CD14-positive monocyte (primary cell): Measurements from ENCODE around the gene IGFBP2. TPM values are rescaled to one million over a fixed set of nuclear protein-coding genes. Genes with fewer than 3 reads are reported as not detected.

Experiments
- DNase-seq, 3 donors: peaks; one replicate each; pipeline ENCODE4 v3.0.0-alpha.2; 2011 to 2022
- H2AFZ ChIP-seq: 2 replicates; pipeline ENCODE4 v1.6.0; 2012; ENCODE audit warnings: mild to moderate bottlenecking, low read depth, low read length, inconsistent platforms; ENCODE audit not compliant: insufficient read depth, poor library complexity, severe bottlenecking
- H3K27ac ChIP-seq, 2 donors: 1 replicate in 1 of 2; 2 replicates in 1 of 2; pipeline ENCODE4 v1.5.1; 2012 to 2013; ENCODE audit warnings: low read length in 2 of 2, control low read depth in 1 of 2, inconsistent platforms in 1 of 2, low read depth in 1 of 2, mild to moderate bottlenecking in 1 of 2
- H3K27me3 ChIP-seq, 2 donors: one replicate each; pipeline versions ENCODE4 v1.6.0 to v1.6.1; 2011 to 2013; ENCODE audit warnings: low read length in 2 of 2; ENCODE audit not compliant: control insufficient read depth in 2 of 2, insufficient read depth in 2 of 2
- H3K36me3 ChIP-seq, 2 donors: replicated peaks in 1 of 2; 1 replicate in 1 of 2; 2 replicates in 1 of 2; pipeline versions ENCODE4 v1.5.1 to v1.6.1; 2012 to 2013; ENCODE audit warnings: low read length in 2 of 2, control low read depth in 1 of 2, inconsistent platforms in 1 of 2, mild to moderate bottlenecking in 1 of 2; ENCODE audit not compliant: insufficient read depth in 2 of 2, control insufficient read depth in 1 of 2
- H3K4me1 ChIP-seq, 2 donors: 1 replicate in 1 of 2; 2 replicates in 1 of 2; pipeline versions ENCODE4 v1.5.1 to v1.6.1; 2012 to 2013; ENCODE audit warnings: low read length in 2 of 2, control low read depth in 1 of 2, inconsistent platforms in 1 of 2, mild to moderate bottlenecking in 1 of 2, moderate library complexity in 1 of 2; ENCODE audit not compliant: insufficient read depth in 2 of 2, control insufficient read depth in 1 of 2
- H3K4me2 ChIP-seq: replicated peaks from 2 replicates; pipeline ENCODE3; 2012; ENCODE audit warnings: low read length, moderate library complexity, mild to moderate bottlenecking; ENCODE audit not compliant: poor library complexity, severe bottlenecking; ENCODE audit errors: extremely low read depth
- H3K4me3 ChIP-seq, 3 experiments: fragments of 200-600 bp in 1 of 3; sonication (generic) in 1 of 3; replicated peaks in 1 of 3; 1 replicate in 2 of 3; 2 replicates in 1 of 3; pipeline ENCODE4 v1.5.1; 2011 to 2013; ENCODE audit warnings: low read length in 3 of 3, mild to moderate bottlenecking in 3 of 3, control low read depth in 2 of 3, low read depth in 2 of 3, inconsistent platforms in 1 of 3, moderate library complexity in 1 of 3
- H3K79me2 ChIP-seq: 2 replicates; pipeline ENCODE4 v1.6.0; 2012; ENCODE audit warnings: mild to moderate bottlenecking, control low read depth, inconsistent platforms, low read length, moderate library complexity; ENCODE audit not compliant: insufficient read depth
- H3K9ac ChIP-seq: 2 replicates; pipeline ENCODE4 v1.6.0; 2017; ENCODE audit warnings: low read length, mild to moderate bottlenecking; ENCODE audit not compliant: insufficient read depth, poor library complexity, severe bottlenecking
- H3K9me3 ChIP-seq, 2 donors: replicated peaks in 1 of 2; 1 replicate in 1 of 2; 2 replicates in 1 of 2; pipeline versions ENCODE4 v1.5.1 to v1.6.1; 2012 to 2013; ENCODE audit warnings: low read length in 2 of 2, control low read depth in 1 of 2; ENCODE audit not compliant: control insufficient read depth in 1 of 2, insufficient read depth in 1 of 2
- H4K20me1 ChIP-seq: 2 replicates; pipeline ENCODE4 v1.6.0; 2012; ENCODE audit warnings: mild to moderate bottlenecking, low read length, control low read depth, moderate library complexity; ENCODE audit not compliant: insufficient read depth
- H3K27ac Mint-ChIP-seq, 7 donors: one replicate each; pipeline ENCODE4 v1.8.0; 2020; ENCODE audit warnings: mild to moderate bottlenecking in 7 of 7, mixed read lengths in 7 of 7, moderate library complexity in 6 of 7, inconsistent platforms in 2 of 7
- H3K27me3 Mint-ChIP-seq, 3 donors: one replicate each; pipeline ENCODE4 v1.8.0; 2021 to 2022; ENCODE audit warnings: low read depth in 3 of 3, mild to moderate bottlenecking in 3 of 3, mixed read lengths in 3 of 3, moderate library complexity in 3 of 3, inconsistent platforms in 1 of 3
- H3K36me3 Mint-ChIP-seq, 2 donors: one replicate each; pipeline ENCODE4 v1.8.0; 2020; ENCODE audit warnings: mixed read lengths in 2 of 2, inconsistent platforms in 1 of 2, mild to moderate bottlenecking in 1 of 2
- H3K4me1 Mint-ChIP-seq: one replicate; pipeline ENCODE4 v1.8.0; 2020; ENCODE audit warnings: mild to moderate bottlenecking, mixed read lengths
- H3K4me3 Mint-ChIP-seq, 2 donors: one replicate each; pipeline ENCODE4 v1.8.0; 2020; ENCODE audit warnings: mild to moderate bottlenecking in 2 of 2, mixed read lengths in 2 of 2, moderate library complexity in 1 of 2
- H3K9me3 Mint-ChIP-seq, 7 donors: one replicate each; pipeline ENCODE4 v1.8.0; 2020 to 2022; ENCODE audit warnings: mixed read lengths in 7 of 7, mild to moderate bottlenecking in 6 of 7, moderate library complexity in 6 of 7, inconsistent platforms in 2 of 7
- WGBS: methylation state at CpG from one replicate; pipeline ENCODE4 v1.1.5; 2013; ENCODE audit warnings: missing lambda C conversion rate; ENCODE audit not compliant: insufficient coverage; 5-methylcytosine and 5-hydroxymethylcytosine counted together
- intact Hi-C, 2 donors: fragments of 100-400 bp; cut with micrococcal nuclease; formaldehyde crosslinking; loops; one replicate each; pipeline versions ENCODE4 v1.15.0 to v1.15.1; 2023
- polyA plus RNA-seq, 3 donors: library from polyadenylated mRNA; depleted of rRNA in 1 of 3; unstranded in 2 of 3; stranded (reverse) in 1 of 3; fragments of 300-500 nt in 2 of 3; fragments of >200 nt in 1 of 3; fragmentation: Illumina TruSeq in 2 of 3; gene quantifications; 1 replicate in 2 of 3; 2 replicates in 1 of 3; pipeline ENCODE4 v1.2.3, GENCODE V29; 2012 to 2021
- TF ChIP-seq, protein P1 (sequence below): fragments of 200-600 bp; IDR thresholded peaks from one replicate; pipeline ENCODE4 v1.8.0; 2022; ENCODE audit warnings: antibody characterized with exemption, mild to moderate bottlenecking

The IGFBP2 gene
- polyA plus RNA-seq, 3 donors = 1.6 TPM; not detected in 2

DNA sequence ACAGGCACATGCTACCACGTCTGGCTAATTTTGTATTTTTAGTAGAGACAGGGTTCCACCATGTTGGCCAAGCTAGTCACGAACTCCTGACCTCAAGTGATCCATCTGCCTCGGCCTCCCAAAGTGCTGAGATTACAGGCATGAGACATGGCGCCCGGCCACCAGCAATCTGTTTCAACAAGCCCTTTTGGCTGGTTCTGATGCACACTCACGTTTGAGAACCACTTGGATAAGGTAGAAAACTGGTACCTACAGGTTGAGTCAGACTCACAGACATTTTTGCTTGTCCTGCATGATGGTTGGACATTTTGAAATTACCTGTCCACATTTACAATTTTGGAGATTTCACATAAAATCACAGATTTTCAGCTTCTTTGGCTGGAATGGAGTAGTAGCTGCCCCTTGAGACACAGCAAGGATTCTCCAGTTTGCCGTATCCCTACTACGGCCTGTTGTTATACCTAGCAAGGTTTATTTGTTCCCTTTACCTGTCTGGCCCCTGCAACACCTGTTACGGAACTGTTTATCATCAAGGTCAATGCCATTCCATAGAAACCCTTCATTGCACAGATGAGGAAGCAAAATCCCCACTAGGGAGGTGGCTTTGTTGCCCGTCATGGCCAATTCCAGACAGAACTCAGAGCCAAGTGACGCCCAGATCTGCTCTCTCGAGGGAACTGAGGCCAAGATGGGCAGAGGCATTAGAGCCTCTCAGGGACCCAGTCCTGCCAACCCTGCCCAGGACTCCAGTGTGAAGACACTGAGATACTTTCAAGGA, 31.4 kb upstream of the IGFBP2 start:
- no peaks in the 10 kb centered on the region for H3K79me2 ChIP-seq
- H2AFZ ChIP-seq = no peak overlapping the region
- Mint-ChIP-seq H3K27ac (no peak overlapping the region), H3K36me3 (no peaks in the 10 kb centered on the region), H3K9me3 (peaks cover 0 to 3% (median 0%) of the 10 kb centered on the region in 7 donors), H3K4me1 (peaks cover 5% of the 10 kb centered on the region), H3K4me3 (no peak overlapping the region), H3K27me3 (peaks cover 6 to 21% (median 10%) of the 10 kb centered on the region in 3 donors)
- DNase-seq = no peak
- no peaks in the 10 kb centered on the region for H3K36me3 ChIP-seq
- H3K4me3 ChIP-seq = no peak overlapping the region
- no peak overlapping the region for H3K4me2 ChIP-seq
- no peak overlapping the region for H3K9ac ChIP-seq
- TF ChIP-seq, protein P1, sequence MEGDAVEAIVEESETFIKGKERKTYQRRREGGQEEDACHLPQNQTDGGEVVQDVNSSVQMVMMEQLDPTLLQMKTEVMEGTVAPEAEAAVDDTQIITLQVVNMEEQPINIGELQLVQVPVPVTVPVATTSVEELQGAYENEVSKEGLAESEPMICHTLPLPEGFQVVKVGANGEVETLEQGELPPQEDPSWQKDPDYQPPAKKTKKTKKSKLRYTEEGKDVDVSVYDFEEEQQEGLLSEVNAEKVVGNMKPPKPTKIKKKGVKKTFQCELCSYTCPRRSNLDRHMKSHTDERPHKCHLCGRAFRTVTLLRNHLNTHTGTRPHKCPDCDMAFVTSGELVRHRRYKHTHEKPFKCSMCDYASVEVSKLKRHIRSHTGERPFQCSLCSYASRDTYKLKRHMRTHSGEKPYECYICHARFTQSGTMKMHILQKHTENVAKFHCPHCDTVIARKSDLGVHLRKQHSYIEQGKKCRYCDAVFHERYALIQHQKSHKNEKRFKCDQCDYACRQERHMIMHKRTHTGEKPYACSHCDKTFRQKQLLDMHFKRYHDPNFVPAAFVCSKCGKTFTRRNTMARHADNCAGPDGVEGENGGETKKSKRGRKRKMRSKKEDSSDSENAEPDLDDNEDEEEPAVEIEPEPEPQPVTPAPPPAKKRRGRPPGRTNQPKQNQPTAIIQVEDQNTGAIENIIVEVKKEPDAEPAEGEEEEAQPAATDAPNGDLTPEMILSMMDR = no peak
- peaks cover 0 to 5% of the 10 kb centered on the region in 2 donors for H3K27me3 ChIP-seq
- WGBS = 94% methylated on average over 10 of the region's 12 CpGs
- no peaks in the 10 kb centered on the region for H4K20me1 ChIP-seq
- H3K4me1 ChIP-seq = no peaks in the 10 kb centered on the region
- H3K9me3 ChIP-seq = no peaks in the 10 kb centered on the region
- no peak overlapping the region for H3K27ac ChIP-seq
- intact Hi-C loops = no loop called here

DNA sequence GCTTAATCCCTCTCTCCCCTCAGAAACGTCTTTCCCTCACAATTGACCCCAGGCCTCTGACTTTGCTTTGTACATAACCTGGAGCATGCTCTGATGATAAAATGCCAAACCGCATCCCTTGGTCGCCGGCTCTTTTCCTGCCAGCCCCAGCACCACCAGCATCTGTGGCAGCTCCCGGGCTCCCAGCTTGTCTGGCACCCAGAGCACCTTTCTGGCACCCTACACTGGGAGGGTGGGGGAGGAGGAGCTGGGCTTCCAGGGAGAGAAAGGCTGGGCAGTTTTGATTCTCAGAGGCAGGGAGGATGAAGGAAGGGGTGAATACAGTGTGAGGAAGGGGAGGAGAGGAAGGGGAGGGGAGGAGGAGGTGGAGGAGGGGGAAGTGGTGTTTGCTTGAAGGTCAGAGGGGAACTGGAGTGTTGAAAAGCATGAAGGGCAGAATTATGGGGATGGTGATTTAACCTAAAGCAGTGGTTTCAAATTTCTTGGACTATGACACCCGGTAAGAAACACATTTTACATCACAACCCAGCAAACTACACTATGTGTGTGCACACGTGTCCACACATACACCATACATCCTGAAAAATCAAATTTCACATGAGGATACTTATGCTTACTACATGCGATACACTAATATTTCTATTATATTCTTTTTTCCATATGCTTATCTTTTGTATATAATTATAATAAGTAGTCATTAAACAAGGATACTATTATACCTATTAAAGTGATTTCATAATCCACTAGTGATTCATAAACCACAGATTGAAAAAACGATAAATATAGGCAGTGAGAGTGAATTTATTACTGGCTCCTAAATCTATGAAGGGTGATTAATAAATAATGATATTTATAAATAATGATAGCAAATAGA, 30.0 kb upstream of the IGFBP2 start:
- no peak overlapping the region for H3K4me2 ChIP-seq
- H3K27ac Mint-ChIP-seq = no peak overlapping the region
- 86% methylated on average over 1 of the region's 9 CpGs for WGBS

More for the DNA sequence above, 30.0 kb upstream of the IGFBP2 start:
- no peaks in the 10 kb centered on the region for H4K20me1 ChIP-seq
- intact Hi-C loops = no loop called here
- Mint-ChIP-seq H3K4me3 (no peak overlapping the region), H3K27me3 (peaks cover 8 to 33% (median 18%) of the 10 kb centered on the region in 3 donors), H3K4me1 (peaks cover 5% of the 10 kb centered on the region), H3K9me3 (peaks cover 0 to 3% (median 0%) of the 10 kb centered on the region in 7 donors), H3K36me3 (no peaks in the 10 kb centered on the region)
- no peak overlapping the region for H2AFZ ChIP-seq
- H3K27me3 ChIP-seq = peaks cover 0 to 11% of the 10 kb centered on the region in 2 donors
- no peak overlapping the region for H3K4me3 ChIP-seq
- no peaks in the 10 kb centered on the region for H3K9me3 ChIP-seq
- no peaks in the 10 kb centered on the region for H3K36me3 ChIP-seq
- H3K27ac ChIP-seq = no peak overlapping the region
- H3K9ac ChIP-seq = no peak overlapping the region
- DNase-seq = no peak
- no peaks in the 10 kb centered on the region for H3K4me1 ChIP-seq
- no peaks in the 10 kb centered on the region for H3K79me2 ChIP-seq
- TF ChIP-seq, protein P1 = no peak
